KBM-7 (cell line): ENCODE measurements around the gene XYLB.
"Not testable (repeated sequence)": the region's sequence is repeated elsewhere in the genome, so short reads cannot be mapped to it uniquely, and the experiment has no call there.

Experiments used
- DNase-seq: peaks from one replicate; pipeline ENCODE4 v3.0.0-alpha.2; 2015
- in situ Hi-C: fragments of 300-500 bp; cut with MboI; formaldehyde crosslinking; loops from 2 replicates; pipeline ENCODE4 v1.14.3; 2020; ENCODE audit warnings: low sequenced_read_pairs, low pct_unique_long_range_greater_than_20kb, mixed read lengths

Gene XYLB

DNA sequence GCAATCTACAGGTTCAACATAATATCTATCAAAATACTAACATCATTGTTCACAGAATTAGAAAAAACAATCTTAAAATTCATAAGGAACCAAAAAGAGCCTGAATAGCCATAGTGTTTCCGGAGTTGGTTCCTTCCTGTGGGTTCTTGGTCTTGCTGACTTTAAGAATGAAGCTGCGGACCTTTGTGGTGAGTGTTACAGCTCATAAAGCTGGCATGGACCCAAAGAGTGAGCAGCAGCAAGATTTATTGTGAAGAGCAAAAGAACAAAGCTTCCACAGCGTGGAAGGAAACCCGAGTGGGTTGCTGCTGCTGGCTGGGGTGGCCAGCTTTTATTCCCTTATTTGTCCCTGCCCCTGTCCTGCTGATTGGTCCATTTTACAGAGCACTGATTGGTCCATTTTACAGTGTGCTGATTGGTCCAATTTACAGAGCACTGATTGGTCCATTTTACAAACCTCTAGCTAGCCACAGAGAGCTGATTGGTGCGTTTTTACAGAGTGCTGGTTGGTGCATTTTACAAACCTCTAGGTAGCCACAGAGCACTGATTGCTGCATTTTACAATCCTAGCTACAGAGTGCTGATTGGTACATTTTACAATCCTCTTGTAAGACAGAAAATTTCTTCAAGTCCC is 92.0 kb downstream of the XYLB start:
- in situ Hi-C loops, result not testable (repeated sequence)
- peak; percentile 84 for DNase-seq

DNA sequence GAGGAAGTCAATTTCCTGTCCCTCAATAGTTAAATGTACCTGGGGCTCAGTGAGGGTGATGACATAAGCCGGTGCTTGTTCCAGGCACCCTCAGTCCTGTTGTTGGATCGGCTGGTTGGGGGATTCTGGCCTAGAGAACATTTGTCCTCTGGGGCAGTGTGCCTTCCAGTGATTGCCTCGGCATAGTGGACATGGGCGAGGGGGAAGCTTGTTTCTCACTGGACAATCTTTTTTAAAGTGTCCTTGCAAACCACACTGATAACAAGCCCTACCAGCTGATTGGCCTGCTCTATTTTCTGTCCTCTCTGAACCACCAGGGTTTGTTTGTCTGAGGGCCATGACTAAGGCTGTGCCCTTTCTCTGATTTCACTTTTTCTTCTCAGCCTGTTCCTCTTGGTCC is 96.6 kb downstream of the XYLB start:
- in situ Hi-C loops, DNase-seq: not testable (repeated sequence)

DNA sequence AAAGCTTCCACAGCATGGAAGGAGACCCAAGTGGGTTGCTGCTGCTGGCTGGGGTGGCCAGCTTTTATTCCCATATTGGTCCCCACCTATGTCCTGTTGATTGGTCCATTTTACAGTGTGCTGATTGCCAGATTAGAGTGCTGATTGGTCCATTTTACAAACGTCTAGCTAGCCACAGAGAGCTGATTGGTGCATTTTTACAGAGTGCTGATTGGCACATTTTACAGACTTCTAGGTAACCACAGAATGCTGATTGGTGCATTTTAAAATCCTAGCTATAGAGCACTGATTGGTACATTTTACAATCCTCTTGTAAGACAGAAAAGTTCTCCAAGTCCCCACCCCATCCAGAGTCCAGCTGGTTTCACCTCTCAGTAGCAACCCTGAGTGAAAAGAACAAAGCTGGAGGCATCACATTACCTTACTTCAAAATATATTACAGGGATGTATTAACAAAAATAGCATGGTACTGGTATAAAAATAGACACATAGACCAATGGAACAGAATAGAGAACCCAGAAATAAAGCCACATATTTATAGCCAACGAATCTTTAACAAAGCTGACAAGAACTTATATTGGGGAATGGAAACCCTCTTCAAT is 99.6 kb downstream of the XYLB start:
- DNase-seq, result no peak
- in situ Hi-C loops, result no loop called here

- in situ Hi-C loops, result no loop called here
These were observed 100.2 kb downstream of the XYLB start for GRCh38 chr3:38446812-38447211.

GRCh38 chr3:38450853-38451252 is 104.3 kb downstream of the XYLB start:
- in situ Hi-C loops, result no loop called here
- DNase-seq, result no peak

More at GRCh38 chr3:38446812-38447211, 100.2 kb downstream of the XYLB start:
- no peak for DNase-seq

GRCh38 chr3:38453075-38453912 is 106.7 kb downstream of the XYLB start, which contains the start of gene ACVR2B:
Gene ACVR2B (plus strand): TSS chr3:38453890. CDS start chr3:38454323, 433 bp downstream.
- DNase-seq, result peak; percentile 64
- in situ Hi-C loops, result no loop called here

DNA sequence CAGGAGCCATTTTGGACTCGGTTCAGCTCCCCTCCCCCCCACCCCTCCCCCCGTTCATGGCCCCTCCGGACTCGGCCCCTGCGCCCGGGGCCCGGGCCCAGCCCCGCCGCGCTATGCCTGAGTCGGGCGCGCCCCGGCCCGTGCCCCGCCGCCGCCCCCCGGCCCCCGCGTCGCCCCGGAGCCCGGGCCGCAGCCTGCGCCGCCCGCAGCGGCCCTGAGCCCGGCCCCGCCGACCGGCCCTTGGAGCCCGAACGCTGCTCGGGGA is 107.3 kb downstream of the XYLB start:
- in situ Hi-C loops, result no loop called here
- DNase-seq, result no peak

DNA sequence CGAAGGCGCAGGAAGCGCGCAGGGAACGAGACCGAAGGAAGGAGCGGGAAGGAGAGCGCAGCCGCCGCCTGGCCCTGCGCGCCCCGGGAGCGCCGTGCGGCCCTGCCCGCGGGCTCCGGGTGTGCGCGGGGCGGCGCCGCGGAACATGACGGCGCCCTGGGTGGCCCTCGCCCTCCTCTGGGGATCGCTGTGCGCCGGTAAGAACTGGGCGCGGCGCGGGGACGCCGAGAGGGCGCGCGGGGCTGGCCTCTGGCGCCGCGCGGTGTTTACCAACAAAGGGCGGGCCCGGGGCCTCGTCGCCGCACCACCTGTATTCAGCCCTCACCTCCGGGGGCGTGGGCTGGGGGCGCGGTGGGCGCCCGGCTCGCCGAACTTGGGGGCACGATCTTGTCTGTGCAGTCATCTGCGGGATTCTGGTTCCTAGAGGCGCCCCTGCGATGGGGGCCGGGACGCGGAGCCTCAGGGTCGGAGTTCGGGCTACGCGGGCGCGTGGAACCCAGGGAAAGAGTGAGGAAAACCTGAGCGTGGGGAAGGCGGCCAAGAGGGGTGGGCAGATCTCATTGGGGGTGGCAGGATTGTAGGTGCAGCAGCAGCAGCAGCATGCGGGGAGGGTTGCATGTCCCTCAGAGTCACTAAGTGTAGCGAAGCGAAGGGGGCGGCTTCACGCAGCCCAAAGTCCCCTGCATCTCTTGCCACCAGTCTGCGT is 107.7 kb downstream of the XYLB start:
- DNase-seq, result peak; percentile 32

GRCh38 chr3:38454884-38455638 is 108.5 kb downstream of the XYLB start:
- DNase-seq, result peak; percentile 40
- in situ Hi-C loops, result no loop called here

More for the DNA sequence above, 107.7 kb downstream of the XYLB start:
- in situ Hi-C loops, result no loop called here

DNA sequence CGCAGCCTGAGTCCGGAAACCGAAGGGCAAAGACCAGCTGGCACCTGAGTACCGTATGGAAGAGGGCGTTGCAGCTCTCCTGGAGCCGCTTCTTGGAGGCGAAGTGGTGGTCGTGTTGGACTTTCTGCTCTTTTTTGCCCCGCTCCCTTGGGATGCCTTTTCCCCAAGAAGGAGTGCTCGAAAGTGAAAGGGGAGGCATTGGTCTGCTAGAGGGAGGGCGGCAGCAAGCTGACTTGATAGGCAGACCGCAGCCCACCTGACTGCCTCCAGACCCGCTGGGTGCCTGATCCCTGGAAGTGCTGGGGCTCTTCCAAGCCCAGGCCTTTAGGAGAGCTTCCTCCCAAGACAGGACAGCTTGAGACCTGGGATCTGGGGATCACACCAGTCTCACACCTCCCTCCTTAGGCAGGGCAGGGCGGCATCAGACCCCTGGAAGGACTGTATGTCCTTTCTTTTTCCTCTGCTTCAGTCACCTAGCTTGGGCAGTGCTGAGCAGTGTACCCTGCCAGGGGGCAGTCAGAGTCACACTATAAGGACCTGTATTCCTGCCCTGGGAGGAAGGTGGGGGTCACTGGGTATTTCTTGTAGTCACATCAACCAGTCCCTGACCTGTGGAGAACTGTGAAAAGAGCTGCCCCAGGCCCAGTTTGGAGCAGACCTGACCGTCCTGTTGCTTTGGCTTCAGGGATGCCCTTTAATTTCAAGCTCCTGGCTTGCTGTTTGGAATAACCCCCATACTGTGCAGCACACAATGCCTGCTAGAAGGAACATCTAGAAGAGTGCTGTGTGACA is 109.2 kb downstream of the XYLB start:
- DNase-seq, result peak; percentile 57
- in situ Hi-C loops, result no loop called here

GRCh38 chr3:38457111-38458003 is 110.8 kb downstream of the XYLB start:
- no peak for DNase-seq

GRCh38 chr3:38458796-38459498 is 112.4 kb downstream of the XYLB start:
- in situ Hi-C loops, result no loop called here
- no peak for DNase-seq

More at GRCh38 chr3:38457111-38458003, 110.8 kb downstream of the XYLB start:
- in situ Hi-C loops, result no loop called here

DNA sequence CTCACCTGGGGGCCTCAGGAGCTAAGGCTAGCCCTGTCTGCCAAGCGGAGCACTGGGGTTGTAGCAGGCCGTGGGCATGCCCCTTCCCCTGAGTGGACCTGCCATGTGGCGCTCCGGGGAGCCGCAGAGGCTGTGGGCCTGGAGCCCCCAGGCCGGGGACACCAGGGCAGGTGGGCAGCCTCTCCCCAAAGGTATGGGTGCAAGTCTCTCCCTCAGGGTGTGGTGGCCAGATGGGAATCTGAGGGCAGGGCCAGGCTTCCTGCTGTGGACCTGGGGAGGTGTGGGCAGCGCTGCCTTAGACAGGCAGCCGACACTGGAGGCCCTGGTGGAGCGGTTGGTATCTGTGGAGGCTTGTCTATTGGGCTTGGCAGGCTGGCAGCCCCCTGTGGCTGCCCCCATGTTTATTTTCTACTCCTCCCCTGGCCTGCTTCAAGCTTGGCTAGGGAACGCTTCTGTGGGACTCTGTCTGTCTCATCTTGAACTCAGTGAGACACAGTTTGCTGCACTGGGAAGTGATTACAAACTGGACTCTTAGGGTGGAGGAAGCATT is 113.0 kb downstream of the XYLB start:
- no peak for DNase-seq
- in situ Hi-C loops, result no loop called here

GRCh38 chr3:38460377-38461270 is 114.0 kb downstream of the XYLB start:
- in situ Hi-C loops, result no loop called here
- no peak for DNase-seq
